Measurements from ENCODE around the gene CRADD. TPM values are rescaled to one million over a fixed set of nuclear protein-coding genes. Genes with fewer than 3 reads are reported as not detected.
"Not testable (repeated sequence)": the region's sequence is repeated elsewhere in the genome, so short reads cannot be mapped to it uniquely, and the experiment has no call there.

The CRADD gene
- total RNA-seq, 4 donors from 2014 or later = 29.3 to 61.7 (median 46.5) TPM

DNA sequence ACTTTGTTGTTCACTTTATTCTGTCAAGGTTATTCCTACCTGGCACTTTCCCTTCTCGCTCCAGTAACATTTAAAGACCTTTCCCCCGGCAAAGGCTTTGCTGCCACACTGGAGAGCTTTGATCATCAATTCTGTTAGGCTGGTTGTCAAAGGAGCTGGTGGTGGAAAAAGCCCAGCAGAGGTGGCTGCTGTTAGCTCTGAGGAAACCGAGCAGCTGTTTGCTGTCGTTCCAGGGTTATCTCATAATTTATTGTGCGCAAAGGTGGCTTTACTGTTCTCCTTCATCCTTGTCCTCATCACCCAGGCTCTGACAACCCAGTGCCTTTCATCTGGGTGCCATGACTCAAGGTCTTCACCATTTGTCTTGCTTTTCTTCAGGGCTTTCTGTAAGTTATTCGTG, 38.2 kb upstream of the CRADD start:
- DNase-seq (ENCODE audit: low spot score in 2 of 2) = no peak
- Histone ChIP-seq H3K4me1 (no peaks in the 10 kb centered on the region), H3K27ac (no peak overlapping the region), H3K9me3 (no peaks in the 10 kb centered on the region), H3K36me3 (no peaks in the 10 kb centered on the region), H3K27me3 (peaks cover 9% of the 10 kb centered on the region), H3K4me3 (no peak overlapping the region)
- WGBS = 57% methylated on average over 6 of the region's 6 CpGs
- TF ChIP-seq EP300 (IDR thresholded peaks at IDR 0.05) (no peak), POLR2A (IDR thresholded peaks at IDR 0.05) (no peak), CTCF (IDR thresholded peaks at IDR 0.05) (no peak), POLR2AphosphoS5 (IDR thresholded peaks at IDR 0.05) (no peak)

DNA sequence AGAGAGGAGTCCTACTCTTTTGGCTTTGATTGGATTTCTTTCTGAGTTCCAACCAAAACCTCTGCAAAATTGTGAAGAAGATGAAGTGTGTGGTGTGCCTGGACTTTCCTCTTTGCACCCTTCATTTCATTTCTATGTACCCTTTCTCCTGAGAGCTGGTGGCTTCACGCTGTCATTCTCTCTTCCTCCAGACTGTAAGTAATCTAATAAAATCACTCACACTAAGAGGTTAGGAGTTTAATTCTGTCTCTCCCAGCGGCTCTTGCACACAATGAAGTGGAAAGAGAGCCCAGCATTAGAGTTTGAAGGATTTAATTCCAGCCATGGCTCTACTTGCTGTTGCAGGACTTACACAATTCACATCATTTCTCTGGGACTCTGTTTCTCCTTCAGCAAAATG, 37.8 kb upstream of the CRADD start:
- 71% methylated on average over 2 of the region's 2 CpGs for WGBS
- Histone ChIP-seq H3K27ac (no peak overlapping the region), H3K9me3 (no peaks in the 10 kb centered on the region), H3K4me1 (no peaks in the 10 kb centered on the region), H3K36me3 (no peaks in the 10 kb centered on the region), H3K27me3 (peaks cover 9% of the 10 kb centered on the region), H3K4me3 (no peak overlapping the region)
- TF ChIP-seq POLR2A (IDR thresholded peaks at IDR 0.05) (no peak), EP300 (IDR thresholded peaks at IDR 0.05) (no peak), POLR2AphosphoS5 (IDR thresholded peaks at IDR 0.05) (no peak), CTCF (IDR thresholded peaks at IDR 0.05) (no peak)
- no peak for DNase-seq (ENCODE audit: low spot score in 2 of 2)

GRCh38 chr12:93641380-93641779, 35.8 kb upstream of the CRADD start:
- WGBS = 98% methylated on average over 22 of the region's 26 CpGs
- not testable (repeated sequence) for H3K36me3 ChIP-seq; H3K4me3 ChIP-seq; H3K27me3 ChIP-seq; H3K27ac ChIP-seq; H3K9me3 ChIP-seq; DNase-seq (ENCODE audit: low spot score in 2 of 2); H3K4me1 ChIP-seq

DNA sequence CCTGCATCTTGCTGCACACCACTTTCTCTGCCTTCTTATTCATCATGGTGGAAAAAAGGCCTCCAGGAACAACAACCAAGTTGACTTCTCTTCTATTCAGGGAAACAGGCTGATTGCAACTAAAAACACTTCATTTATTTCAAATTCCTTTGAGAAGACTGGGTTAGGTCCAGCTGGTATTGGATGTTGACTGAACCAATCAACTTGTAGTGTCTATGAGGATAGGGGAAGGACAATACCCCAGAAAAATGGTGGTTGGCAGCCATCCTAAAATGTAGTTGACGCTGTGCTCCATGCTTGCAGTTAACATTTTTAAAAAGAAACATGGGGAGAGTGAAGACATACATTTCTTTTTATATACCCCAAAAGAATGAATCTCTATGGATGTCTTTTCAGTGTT, 34.4 kb upstream of the CRADD start:
- peaks cover 9% of the 10 kb centered on the region for H3K27me3 ChIP-seq
- no peak overlapping the region for H3K4me3 ChIP-seq
- no peak overlapping the region for H3K27ac ChIP-seq
- 95% methylated on average over 1 of the region's 1 CpG for WGBS
- H3K9me3 ChIP-seq = no peaks in the 10 kb centered on the region
- no peaks in the 10 kb centered on the region for H3K36me3 ChIP-seq
- TF ChIP-seq EP300 (IDR thresholded peaks at IDR 0.05) (no peak), POLR2A (IDR thresholded peaks at IDR 0.05) (no peak), CTCF (IDR thresholded peaks at IDR 0.05) (no peak), POLR2AphosphoS5 (IDR thresholded peaks at IDR 0.05) (no peak)
- no peaks in the 10 kb centered on the region for H3K4me1 ChIP-seq
- DNase-seq (ENCODE audit: low spot score in 2 of 2) = no peak

GRCh38 chr12:93645702-93646101, 31.5 kb upstream of the CRADD start:
- Histone ChIP-seq H3K4me1 (no peaks in the 10 kb centered on the region), H3K27me3 (no peaks in the 10 kb centered on the region), H3K4me3 (no peak overlapping the region), H3K9me3 (no peaks in the 10 kb centered on the region), H3K36me3 (no peaks in the 10 kb centered on the region), H3K27ac (no peak overlapping the region)
- 38% methylated on average over 1 of the region's 1 CpG for WGBS
- no peak for DNase-seq (ENCODE audit: low spot score in 2 of 2)
- TF ChIP-seq EP300 (IDR thresholded peaks at IDR 0.05) = no peak
- TF ChIP-seq CTCF (IDR thresholded peaks at IDR 0.05) = no peak
- TF ChIP-seq POLR2AphosphoS5 (IDR thresholded peaks at IDR 0.05) = no peak
- TF ChIP-seq POLR2A (IDR thresholded peaks at IDR 0.05) = no peak

GRCh38 chr12:93650626-93651025, 26.5 kb upstream of the CRADD start:
- no peak for DNase-seq (ENCODE audit: low spot score in 2 of 2)
- H3K27me3 ChIP-seq = no peaks in the 10 kb centered on the region
- no peak for TF ChIP-seq POLR2AphosphoS5 (IDR thresholded peaks at IDR 0.05)
- no peak for TF ChIP-seq EP300 (IDR thresholded peaks at IDR 0.05)
- TF ChIP-seq CTCF (IDR thresholded peaks at IDR 0.05) = no peak
- no peak for TF ChIP-seq POLR2A (IDR thresholded peaks at IDR 0.05)
- H3K27ac ChIP-seq = no peak overlapping the region
- no peaks in the 10 kb centered on the region for H3K36me3 ChIP-seq
- no peaks in the 10 kb centered on the region for H3K9me3 ChIP-seq
- H3K4me1 ChIP-seq = no peaks in the 10 kb centered on the region
- H3K4me3 ChIP-seq = no peak overlapping the region
- WGBS = 100% methylated on average over 1 of the region's 1 CpG

Data from suprapubic skin (tissue), 4 donors.